ENCODE results near the gene EPB41L5.

The EPB41L5 gene

DNA sequence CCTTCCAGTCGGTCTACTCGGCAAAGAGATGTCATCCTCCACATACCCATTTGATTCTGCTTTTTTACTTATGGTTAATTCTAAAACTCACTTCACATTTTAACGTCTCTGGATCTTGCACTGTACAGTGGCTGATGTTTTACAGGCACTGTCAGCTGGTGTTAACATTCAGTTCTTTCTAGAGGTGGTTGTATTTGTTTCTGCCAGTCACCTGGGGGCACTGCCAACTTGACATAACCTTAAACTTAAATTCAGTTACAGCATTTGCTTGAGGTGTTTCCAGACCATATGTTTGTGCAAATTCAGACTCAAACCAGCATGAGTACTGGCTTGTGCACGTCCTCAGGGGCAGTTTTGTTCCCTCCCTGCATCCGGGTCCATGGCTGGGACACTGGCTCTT is 215.6 kb downstream of the EPB41L5 start:
- Mint-ChIP-seq H3K27ac (peak overlapping the region; percentile 11), H3K36me3 (ENCODE audit: low read depth) (peaks cover 57% of the 10 kb centered on the region), H3K4me1 (ENCODE audit: low read depth) (peaks cover 72% of the 10 kb centered on the region), H3K9me3 (no peaks in the 10 kb centered on the region), H3K27me3 (ENCODE audit: low read depth) (no peaks in the 10 kb centered on the region), H3K4me3 (peak overlapping the region; percentile 60)
- DNase-seq (ENCODE audit: low spot score): no peak

Measured in T-helper 2 cell treated with Interferon-gamma antibody and Interleukin-4, amounts not matched to agents 5 μg/mL and 100 μg/mL, for 36 hours (primary cell).